GM18909 (cell line): Measurements from ENCODE around the gene KRTAP1-1.
"Not testable (repeated sequence)": the region's sequence is repeated elsewhere in the genome, so short reads cannot be mapped to it uniquely, and the experiment has no call there.

Experiments
- ATAC-seq: cut with Tn5 transposase; IDR thresholded peaks from one replicate; pipeline ENCODE4 v1.9.1; 2021; ENCODE audit warnings: mild to moderate bottlenecking; ENCODE audit not compliant: unreplicated experiment, poor library complexity

The KRTAP1-1 gene

GRCh38 chr17:41057547-41057946, 16.3 kb upstream of the KRTAP1-1 start:
- no peak for ATAC-seq

GRCh38 chr17:41055130-41055529, 13.9 kb upstream of the KRTAP1-1 start, which contains the start of gene KRTAP2-2:
TSS of gene KRTAP2-2 (minus strand) at chr17:41055230. CDS start at chr17:41055211, 19 bp downstream.
- not testable (repeated sequence) for ATAC-seq

- not testable (repeated sequence) for ATAC-seq
Measured at GRCh38 chr17:41054556-41054955, 13.3 kb upstream of the KRTAP1-1 start.

DNA sequence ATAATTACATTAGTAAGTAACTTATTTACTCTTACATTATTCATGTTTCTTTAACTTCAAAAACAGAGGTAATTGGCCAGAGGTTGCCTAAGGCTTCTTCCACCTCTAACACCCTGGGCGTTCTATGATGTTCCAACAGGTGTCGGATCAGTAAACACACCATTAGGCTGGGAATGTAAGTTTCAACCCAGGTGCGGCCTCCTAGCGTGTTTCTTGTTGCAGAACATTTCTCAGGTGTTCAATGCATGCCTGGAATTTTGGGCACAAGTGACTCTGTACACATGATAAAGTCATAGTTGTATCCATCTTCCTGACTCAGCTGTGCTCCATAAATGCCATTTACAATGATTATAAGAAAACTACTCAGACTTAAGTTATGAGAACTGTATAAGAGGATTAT, 12.8 kb upstream of the KRTAP1-1 start:
- no peak for ATAC-seq

DNA sequence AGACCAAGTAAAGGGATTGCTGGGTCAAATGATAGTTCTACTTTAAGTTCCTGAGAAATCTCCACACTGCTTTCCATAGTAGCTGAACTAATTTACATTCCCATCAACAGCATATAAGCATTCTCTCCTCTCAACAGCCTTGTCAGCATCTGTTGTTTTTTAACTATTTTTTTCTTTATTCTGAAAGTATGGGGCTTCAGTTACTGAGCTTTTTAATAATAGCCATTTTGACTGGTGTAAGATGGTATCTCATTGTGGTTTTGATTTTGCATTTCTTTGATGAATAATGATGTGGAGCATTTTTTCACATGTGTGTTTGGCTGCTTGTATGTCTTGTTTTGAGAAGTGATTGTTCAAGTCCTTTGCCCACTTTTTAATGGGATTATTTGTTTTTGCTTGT, 11.3 kb upstream of the KRTAP1-1 start:
- no peak for ATAC-seq

DNA sequence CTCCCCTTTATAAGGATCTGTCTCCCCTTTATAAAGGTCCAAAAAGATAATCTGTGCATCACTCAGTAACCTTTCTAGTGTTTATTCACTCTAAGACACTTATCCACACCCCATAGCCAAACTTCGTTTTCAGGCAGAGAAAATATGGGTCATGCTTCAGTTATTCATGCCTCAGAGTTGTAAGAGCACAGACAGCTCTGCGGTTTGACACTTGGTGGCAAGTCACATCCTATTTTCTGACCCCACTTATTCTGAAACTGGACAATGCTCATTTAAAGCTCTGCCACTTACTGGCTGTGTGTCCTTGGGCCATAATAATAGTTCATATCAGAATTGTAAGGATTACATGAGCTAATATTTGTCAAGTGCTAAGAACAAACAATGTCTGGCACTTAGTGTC, 7.9 kb upstream of the KRTAP1-1 start:
- no peak for ATAC-seq

DNA sequence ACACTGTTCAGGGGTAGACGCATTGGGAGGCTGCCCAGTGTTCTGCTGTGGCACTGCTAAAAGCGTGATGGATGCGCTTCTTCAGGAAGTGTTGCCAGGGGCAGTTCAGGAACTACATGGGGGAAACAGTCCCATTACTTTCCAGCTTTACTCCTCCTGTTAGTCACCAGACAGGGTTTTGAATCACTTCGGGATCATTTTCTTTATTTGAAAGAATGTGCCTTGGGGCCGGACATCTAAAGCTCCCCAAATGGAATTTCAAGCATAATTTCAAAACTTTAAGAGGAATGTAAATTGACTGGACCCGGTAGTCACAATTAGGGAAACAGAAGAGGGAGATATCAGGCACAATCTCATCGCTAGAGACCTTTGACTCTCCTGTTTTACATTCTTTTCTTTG, 7.2 kb upstream of the KRTAP1-1 start:
- ATAC-seq = no peak

GRCh38 chr17:41046735-41047465, 5.7 kb upstream of the KRTAP1-1 start, which contains the start of gene KRTAP2-1:
TSS of gene KRTAP2-1 (minus strand) at chr17:41047316. CDS start at chr17:41047267, 49 bp downstream.
- not testable (repeated sequence) for ATAC-seq

- ATAC-seq = no peak
Measured at GRCh38 chr17:41042953-41043352, 1.7 kb upstream of the KRTAP1-1 start.

GRCh38 chr17:41037853-41038350, 3.3 kb downstream of the KRTAP1-1 start:
- no peak for ATAC-seq

GRCh38 chr17:41034346-41034935, 6.8 kb downstream of the KRTAP1-1 start, which contains the start of gene KRTAP1-3:
TSS of gene KRTAP1-3 (minus strand) at chr17:41034874. CDS start at chr17:41034821, 53 bp downstream.
- not testable (repeated sequence) for ATAC-seq

GRCh38 chr17:41029633-41030245, 11.5 kb downstream of the KRTAP1-1 start, which contains the start of gene KRTAP1-4:
TSS of gene KRTAP1-4 (minus strand) at chr17:41030195. CDS start at chr17:41030078, 117 bp downstream.
- ATAC-seq = no peak

DNA sequence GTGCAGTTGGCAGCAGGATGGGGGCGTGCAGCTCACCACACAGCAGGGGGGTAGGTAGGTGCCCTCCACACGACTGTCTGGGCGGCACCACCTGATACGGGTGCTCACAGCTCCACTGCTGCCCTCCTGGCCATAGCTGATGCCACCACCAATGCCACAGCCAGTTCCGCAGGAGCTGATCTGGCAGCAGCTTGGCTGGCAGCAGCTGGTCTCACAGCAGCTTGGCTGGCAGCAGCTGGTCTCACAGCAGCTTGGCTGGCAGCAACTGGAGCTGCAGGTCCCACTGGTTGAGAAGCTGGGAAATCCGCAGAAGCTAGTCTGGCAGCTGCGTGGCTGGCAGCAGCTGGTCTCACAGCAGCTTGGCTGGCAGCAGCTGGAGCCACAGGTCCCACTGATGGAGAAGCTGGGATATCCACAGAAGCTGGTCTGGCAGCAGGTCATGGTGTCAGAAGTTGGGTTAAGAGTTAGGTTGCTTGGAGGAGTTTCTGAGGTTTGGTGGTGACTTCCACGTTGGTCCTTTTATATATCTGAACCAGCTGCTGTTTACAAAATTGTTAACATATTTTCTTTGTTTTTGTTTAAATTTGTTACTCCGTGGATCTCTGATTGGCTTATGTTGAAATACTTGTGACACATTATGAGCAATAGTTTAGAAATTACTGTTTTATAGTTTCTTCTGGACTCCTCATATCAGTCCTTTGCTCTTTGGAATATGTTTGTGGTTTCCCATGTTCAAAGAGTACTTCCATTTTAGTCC, 14.4 kb downstream of the KRTAP1-1 start, which contains the start of gene KRTAP1-5:
TSS of gene KRTAP1-5 (minus strand) at position 494 of the 757 bp plus-strand sequence. CDS start at position 441, 53 bp downstream.
- no peak for ATAC-seq

DNA sequence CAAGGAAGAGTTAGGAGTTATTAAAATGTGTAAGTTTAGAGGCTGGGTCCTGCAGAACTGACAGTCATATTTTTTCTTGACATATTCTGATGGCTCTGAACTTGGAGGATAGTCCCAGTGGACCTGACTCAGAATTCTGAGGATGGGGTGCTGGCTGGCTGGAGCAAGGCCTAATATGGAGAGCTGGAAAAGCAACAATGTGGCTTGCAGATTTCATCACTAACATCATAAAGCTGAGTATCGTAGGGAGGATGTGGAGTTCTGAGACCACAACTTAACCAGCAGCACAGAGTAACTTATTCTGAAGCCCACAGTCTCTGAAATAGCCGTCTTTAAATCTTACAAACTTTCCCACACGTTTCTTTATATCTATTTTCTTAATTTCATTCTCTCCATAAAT, 16.6 kb downstream of the KRTAP1-1 start:
- ATAC-seq = no peak

- no peak for ATAC-seq
Measured at GRCh38 chr17:41020336-41020735, 20.9 kb downstream of the KRTAP1-1 start.

DNA sequence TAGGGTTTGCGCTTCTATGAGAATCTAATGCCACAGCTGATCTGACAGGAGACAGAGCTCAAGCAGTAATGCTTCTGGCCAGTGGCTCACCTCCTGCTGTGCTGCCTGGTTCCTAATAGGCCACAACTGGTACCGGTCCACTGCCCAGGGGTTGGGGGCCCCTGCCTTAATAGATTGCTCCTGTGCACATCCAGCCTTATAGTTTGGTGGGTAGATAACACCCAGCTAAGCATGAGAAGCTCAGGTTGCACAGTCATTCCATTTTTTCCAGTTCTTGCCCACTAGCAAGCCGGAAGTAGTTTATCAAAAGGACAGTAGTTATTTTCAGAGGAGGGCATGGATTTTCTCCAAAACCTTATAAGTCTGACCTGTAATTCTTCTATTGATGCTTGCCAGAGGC, 21.8 kb downstream of the KRTAP1-1 start:
- no peak for ATAC-seq

GRCh38 chr17:41018541-41018940, 22.7 kb downstream of the KRTAP1-1 start:
- no peak for ATAC-seq

GRCh38 chr17:41016578-41017215, 24.6 kb downstream of the KRTAP1-1 start:
- no peak for ATAC-seq

- no peak for ATAC-seq
Measured at GRCh38 chr17:41015454-41015853, 25.8 kb downstream of the KRTAP1-1 start.

GRCh38 chr17:41013606-41014005, 27.6 kb downstream of the KRTAP1-1 start:
- no peak for ATAC-seq
